Measurements from ENCODE around the gene CDCP2.

DNA sequence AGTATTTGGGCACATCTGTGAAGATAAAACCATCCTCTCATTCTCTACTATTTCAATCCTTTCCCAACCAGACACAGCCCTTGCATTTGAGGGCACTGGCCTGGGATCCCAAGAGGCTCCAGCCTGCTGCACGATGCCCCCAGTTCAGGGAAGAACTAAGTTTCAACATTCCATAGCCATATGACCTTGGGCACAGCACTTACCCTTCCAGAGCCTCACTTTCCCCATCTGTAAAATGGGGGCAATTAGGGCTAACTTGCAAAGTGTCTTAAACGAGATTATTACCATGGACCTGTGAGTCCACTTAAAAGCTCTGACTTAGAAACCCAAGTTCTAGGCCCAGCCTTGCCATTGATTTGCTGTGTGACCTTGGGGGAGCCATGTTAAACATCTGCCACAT is 22.9 kb downstream of the CDCP2 start:
- TF ChIP-seq, protein P1, sequence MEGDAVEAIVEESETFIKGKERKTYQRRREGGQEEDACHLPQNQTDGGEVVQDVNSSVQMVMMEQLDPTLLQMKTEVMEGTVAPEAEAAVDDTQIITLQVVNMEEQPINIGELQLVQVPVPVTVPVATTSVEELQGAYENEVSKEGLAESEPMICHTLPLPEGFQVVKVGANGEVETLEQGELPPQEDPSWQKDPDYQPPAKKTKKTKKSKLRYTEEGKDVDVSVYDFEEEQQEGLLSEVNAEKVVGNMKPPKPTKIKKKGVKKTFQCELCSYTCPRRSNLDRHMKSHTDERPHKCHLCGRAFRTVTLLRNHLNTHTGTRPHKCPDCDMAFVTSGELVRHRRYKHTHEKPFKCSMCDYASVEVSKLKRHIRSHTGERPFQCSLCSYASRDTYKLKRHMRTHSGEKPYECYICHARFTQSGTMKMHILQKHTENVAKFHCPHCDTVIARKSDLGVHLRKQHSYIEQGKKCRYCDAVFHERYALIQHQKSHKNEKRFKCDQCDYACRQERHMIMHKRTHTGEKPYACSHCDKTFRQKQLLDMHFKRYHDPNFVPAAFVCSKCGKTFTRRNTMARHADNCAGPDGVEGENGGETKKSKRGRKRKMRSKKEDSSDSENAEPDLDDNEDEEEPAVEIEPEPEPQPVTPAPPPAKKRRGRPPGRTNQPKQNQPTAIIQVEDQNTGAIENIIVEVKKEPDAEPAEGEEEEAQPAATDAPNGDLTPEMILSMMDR (IDR thresholded peaks at IDR 0.05) = no peak
- TF ChIP-seq POLR2A (IDR thresholded peaks at IDR 0.05) = no peak
